ENCODE measurements around the gene RIN3.
A peak's percentile ranks its signal among the peaks of the same experiment; 100 is the strongest.

DNA sequence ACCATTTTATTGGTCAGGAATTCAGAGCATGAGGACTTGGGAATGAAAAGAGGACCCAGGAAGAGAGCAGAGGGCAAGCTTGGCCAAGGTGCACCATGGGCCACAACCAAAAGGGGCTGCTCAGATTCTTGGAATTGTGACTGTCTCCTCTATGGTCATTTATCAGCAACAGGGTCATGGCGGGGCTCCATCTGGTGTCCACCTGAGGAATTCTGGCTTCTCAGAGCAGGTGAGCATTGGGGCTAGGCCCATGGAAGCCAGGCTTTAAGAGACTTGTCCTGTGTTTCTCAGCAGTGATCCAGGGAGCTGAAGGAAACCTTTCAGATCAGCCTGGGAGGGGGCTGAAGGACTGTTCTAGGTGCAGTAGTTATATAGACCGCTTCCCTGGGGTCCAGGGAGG is 2.6 kb upstream of the RIN3 start:
- TF ChIP-seq JUND (IDR thresholded peaks at IDR 0.05): no peak
- TF ChIP-seq SP1 (IDR thresholded peaks at IDR 0.05): no peak
- no peak for TF ChIP-seq NR2F2 (IDR thresholded peaks at IDR 0.05)
- peak; percentile 34 for TF ChIP-seq CTCF (IDR thresholded peaks at IDR 0.05; ENCODE audit: low read depth, low read length, missing input control)
- TF ChIP-seq RAD21 (IDR thresholded peaks at IDR 0.05): peak; percentile 63 to 70
- no peak for TF ChIP-seq YY1 (IDR thresholded peaks at IDR 0.05)
- TF ChIP-seq ZBTB33 (IDR thresholded peaks at IDR 0.05): no peak
- no peak for TF ChIP-seq TAF1 (conservative IDR thresholded peaks at IDR 0.05)
- no peak for TF ChIP-seq REST (IDR thresholded peaks at IDR 0.05)
- TF ChIP-seq MAX (IDR thresholded peaks at IDR 0.05): no peak
- TF ChIP-seq, protein P1, sequence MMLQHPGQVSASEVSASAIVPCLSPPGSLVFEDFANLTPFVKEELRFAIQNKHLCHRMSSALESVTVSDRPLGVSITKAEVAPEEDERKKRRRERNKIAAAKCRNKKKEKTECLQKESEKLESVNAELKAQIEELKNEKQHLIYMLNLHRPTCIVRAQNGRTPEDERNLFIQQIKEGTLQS (IDR thresholded peaks at IDR 0.05): no peak
- no peak for TF ChIP-seq EGR1 (IDR thresholded peaks at IDR 0.05; ENCODE audit: low read depth in 2 of 2)
- no peak for TF ChIP-seq FOXA1 (IDR thresholded peaks at IDR 0.05)

All from liver (tissue), 3 donors.